HG03354 (cell line): ENCODE data around the gene GABRB3.

ENCODE experiments used
- ATAC-seq: cut with Tn5 transposase; IDR thresholded peaks from one replicate; pipeline ENCODE4 v1.9.1; 2021; ENCODE audit warnings: mild to moderate bottlenecking; ENCODE audit not compliant: unreplicated experiment, poor library complexity, severe bottlenecking

The GABRB3 gene

GRCh38 chr15:26686547-26687187, 86.2 kb downstream of the GABRB3 start:
- ATAC-seq, result no peak

- ATAC-seq, result no peak
Measured at GRCh38 chr15:26682598-26683164, 90.2 kb downstream of the GABRB3 start.

GRCh38 chr15:26679927-26680326, 92.9 kb downstream of the GABRB3 start:
- ATAC-seq, result no peak

GRCh38 chr15:26676115-26676514, 96.8 kb downstream of the GABRB3 start:
- no peak for ATAC-seq

GRCh38 chr15:26674467-26674866, 98.4 kb downstream of the GABRB3 start:
- ATAC-seq, result no peak

GRCh38 chr15:26673445-26673844, 99.4 kb downstream of the GABRB3 start:
- no peak for ATAC-seq

- ATAC-seq, result no peak
Measured at GRCh38 chr15:26670116-26670515, 102.8 kb downstream of the GABRB3 start.

- no peak for ATAC-seq
Measured at GRCh38 chr15:26667222-26667988, 105.5 kb downstream of the GABRB3 start.

- ATAC-seq, result no peak
Measured at GRCh38 chr15:26665957-26666791, 106.7 kb downstream of the GABRB3 start.

- no peak for ATAC-seq
Measured at GRCh38 chr15:26662283-26662682, 110.6 kb downstream of the GABRB3 start.

- ATAC-seq, result no peak
Measured at GRCh38 chr15:26661748-26662147, 111.1 kb downstream of the GABRB3 start.

- ATAC-seq, result no peak
Measured at GRCh38 chr15:26661107-26661506, 111.8 kb downstream of the GABRB3 start.

- no peak for ATAC-seq
Measured at GRCh38 chr15:26660241-26660640, 112.6 kb downstream of the GABRB3 start.

- ATAC-seq, result no peak
Measured at GRCh38 chr15:26658290-26658689, 114.6 kb downstream of the GABRB3 start.

- no peak for ATAC-seq
Measured at GRCh38 chr15:26656080-26656479, 116.8 kb downstream of the GABRB3 start.

GRCh38 chr15:26651909-26652308, 121.0 kb downstream of the GABRB3 start:
- no peak for ATAC-seq

- no peak for ATAC-seq
Measured at GRCh38 chr15:26648676-26649075, 124.2 kb downstream of the GABRB3 start.

- ATAC-seq, result no peak
Measured at GRCh38 chr15:26644948-26645347, 127.9 kb downstream of the GABRB3 start.

- ATAC-seq, result no peak
Measured at GRCh38 chr15:26641144-26641543, 131.7 kb downstream of the GABRB3 start.

GRCh38 chr15:26640601-26641000, 132.3 kb downstream of the GABRB3 start:
- no peak for ATAC-seq
